Bladder microvascular endothelial cell (primary cell): ENCODE data around the gene SPRR2B. TPM values are rescaled to one million over a fixed set of nuclear protein-coding genes. Genes with fewer than 3 reads are reported as not detected.

Experiments used
- total RNA-seq: library from RNA; depleted of rRNA; stranded (reverse); fragments of >200 nt; gene quantifications from 2 replicates; pipeline ENCODE4 v1.2.3, GENCODE V29; 2014

The SPRR2B gene
- not detected in 2 replicates for total RNA-seq

DNA sequence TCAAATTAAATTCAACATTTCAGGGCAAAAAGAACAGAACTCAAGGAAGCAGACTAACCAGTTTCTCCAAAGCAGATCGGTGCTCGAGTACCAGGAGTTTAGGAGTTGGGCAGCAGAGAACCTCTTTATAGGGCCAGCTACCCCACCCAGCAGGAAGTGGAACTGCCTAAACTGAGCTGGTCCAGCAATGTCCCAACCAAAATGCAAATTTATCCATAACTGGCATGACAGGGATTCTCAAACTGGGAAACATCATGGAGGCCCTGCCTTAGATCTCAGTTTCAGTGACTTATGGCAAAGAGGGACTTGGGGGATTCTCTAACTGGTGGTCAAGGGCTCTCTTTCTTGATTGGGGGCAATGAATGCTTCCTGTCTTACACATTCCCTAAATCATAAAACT, at the start of gene SPRR2B:
TSS of gene SPRR2B (minus strand) at position 101 of the 400 bp plus-strand sequence. CDS start 772 bp downstream, outside the sequence.

DNA sequence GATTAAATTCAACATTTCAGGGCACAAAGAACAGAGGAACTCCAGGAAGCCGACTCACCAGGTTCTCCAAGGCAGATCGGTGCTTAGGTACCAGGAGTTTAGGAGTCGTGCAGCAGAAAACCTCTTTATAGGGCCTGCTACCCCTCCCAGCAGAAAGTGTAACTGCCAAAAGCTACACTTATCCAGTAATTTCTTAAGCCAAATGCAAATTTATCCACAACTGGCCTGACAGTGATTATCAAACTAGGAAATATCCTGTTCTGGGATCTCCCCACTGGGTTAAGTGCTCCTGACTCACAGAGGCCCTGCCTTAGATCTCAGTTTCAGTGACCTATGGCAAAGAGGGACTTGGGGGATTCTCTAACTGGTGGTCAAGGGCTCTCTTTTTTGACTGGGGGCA, 42.0 kb upstream of the SPRR2B start, which contains the start of gene SPRR2F:
TSS of gene SPRR2F (minus strand) at position 101 of the 400 bp plus-strand sequence. CDS start 783 bp downstream, outside the sequence.

DNA sequence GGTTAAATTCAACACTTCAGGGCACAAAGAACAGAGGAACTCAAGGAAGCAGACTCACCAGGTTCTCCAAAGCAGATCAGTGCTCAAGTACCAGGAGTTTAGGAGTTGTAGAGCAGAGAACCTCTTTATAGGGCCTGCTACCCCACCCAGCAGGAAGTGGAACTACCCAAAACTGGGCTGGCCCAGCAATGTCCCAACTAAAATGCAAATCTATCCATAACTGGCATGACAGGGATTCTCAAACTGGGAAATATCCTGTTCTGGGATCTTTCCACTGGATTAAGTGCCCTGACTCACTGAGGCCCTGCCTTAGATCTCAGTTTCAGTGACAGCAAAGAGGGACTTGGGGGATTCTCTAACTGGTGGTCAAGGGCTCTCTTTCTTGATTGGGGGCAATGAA, 23.0 kb upstream of the SPRR2B start, which contains the start of gene SPRR2E:
TSS of gene SPRR2E (minus strand) at position 101 of the 400 bp plus-strand sequence. CDS start 775 bp downstream, outside the sequence.

DNA sequence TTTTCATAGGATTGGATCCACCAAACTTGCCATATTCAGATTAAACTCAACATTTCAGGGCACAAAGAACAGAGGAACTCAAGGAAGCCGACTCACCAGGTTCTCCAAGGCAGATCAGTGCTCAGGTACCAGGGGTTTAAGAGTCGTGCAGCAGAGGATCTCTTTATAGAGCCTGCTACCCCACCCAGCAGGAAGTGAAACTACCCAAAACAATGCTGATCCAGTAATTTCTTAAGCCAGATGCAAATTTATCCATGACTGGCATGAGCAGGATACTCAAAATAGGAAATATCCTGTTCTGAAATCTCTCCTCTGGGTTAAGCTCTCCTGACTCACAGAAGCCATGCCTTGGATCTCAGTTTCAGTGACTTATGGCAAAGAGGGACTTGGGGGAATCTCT, 14.0 kb downstream of the SPRR2B start, which contains the start of gene SPRR2A:
TSS of gene SPRR2A (minus strand) at position 138 of the 400 bp plus-strand sequence. CDS start 777 bp downstream, outside the sequence.

DNA sequence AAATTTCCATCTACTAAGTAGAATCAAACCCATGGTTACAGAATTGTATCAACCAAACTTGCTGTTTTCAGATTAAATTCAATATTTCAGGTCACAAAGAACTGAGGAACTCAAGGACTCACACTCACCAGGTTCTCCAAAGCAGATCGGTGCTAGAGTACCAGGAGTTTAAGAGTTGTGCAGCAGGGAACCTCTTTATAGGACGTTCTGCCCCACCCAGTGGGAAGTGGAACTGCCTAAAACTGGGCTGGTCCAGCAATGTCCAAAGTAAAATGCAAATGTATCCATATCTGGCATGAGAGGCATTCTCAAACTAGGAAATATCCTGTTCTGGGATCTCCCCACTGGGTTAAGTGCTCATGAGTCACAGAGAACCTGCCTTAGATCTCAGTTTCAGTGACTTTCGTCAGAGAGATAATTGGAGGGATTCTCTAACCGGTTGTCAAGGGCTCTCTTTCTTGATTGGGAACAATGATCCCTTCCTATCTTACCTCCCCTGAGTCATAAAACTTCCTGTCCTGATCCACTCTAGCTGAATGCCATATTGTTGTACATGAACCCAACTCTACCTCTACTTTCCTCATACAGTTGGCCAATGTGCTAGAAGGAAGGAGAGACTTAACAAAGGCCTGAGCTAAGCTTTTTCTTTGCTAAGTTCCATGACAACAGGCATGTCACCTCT, 30.3 kb downstream of the SPRR2B start, which contains the start of gene SPRR2D:
TSS of gene SPRR2D (minus strand) at position 171 of the 682 bp plus-strand sequence. CDS start 774 bp downstream, outside the sequence.

DNA sequence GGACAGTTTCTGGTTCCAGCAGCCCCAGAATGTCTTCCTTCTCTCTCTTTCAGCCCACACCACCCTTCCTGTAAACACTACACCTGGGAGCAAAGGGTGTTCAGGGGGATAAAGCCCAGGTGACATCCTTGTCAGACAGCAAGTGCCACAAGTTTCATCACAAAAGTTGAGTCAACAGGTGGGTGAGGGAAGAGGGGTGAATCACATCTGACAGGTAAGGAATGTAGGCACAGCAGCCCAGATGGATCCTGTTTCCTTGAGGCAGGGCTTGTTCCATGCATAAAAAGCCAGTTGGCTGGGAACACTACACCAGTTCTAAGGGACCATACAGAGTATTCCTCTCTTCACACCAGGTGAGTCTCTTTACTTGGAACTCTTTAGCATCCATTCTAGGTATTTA, 40.5 kb downstream of the SPRR2B start, which contains the start of gene SPRR1B:
TSS of gene SPRR1B (plus strand) at position 309 of the 400 bp plus-strand sequence. CDS start 1,143 bp downstream, outside the sequence.

Other genes starting within 250 kb of the SPRR2B start
- not detected in 2 replicates for gene LCE1A, start 244.1 kb downstream of the SPRR2B start, total RNA-seq
- gene LCE6A, start 228.8 kb downstream of the SPRR2B start, total RNA-seq: not detected in 2 replicates
- not detected in 2 replicates for gene LCE7A, start 211.6 kb downstream of the SPRR2B start, total RNA-seq
- gene SMCP, start 193.3 kb downstream of the SPRR2B start, total RNA-seq: not detected in 2 replicates
- not detected in 2 replicates for gene IVL, start 163.1 kb downstream of the SPRR2B start, total RNA-seq
- gene SPRR5, start 124.4 kb downstream of the SPRR2B start, total RNA-seq: not detected in 2 replicates
- not detected in 2 replicates for gene SPRR4, start 101.0 kb downstream of the SPRR2B start, total RNA-seq
- not detected in 2 replicates for gene SPRR1A, start 87.5 kb downstream of the SPRR2B start, total RNA-seq
- gene SPRR3, start 69.9 kb downstream of the SPRR2B start, total RNA-seq: not detected in 2 replicates
- not detected in 2 replicates for gene SPRR1B, start 40.4 kb downstream of the SPRR2B start, total RNA-seq
- gene SPRR2D, start 30.5 kb downstream of the SPRR2B start, total RNA-seq: not detected in 2 replicates
- gene SPRR2A, start 14.1 kb downstream of the SPRR2B start, total RNA-seq: not detected in 2 replicates
- not detected in 2 replicates for gene SPRR2E, start 22.9 kb upstream of the SPRR2B start, total RNA-seq
- not detected in 2 replicates for gene SPRR2F, start 41.9 kb upstream of the SPRR2B start, total RNA-seq
- gene SPRR2G, start 79.3 kb upstream of the SPRR2B start, total RNA-seq: not detected in 2 replicates
- gene LELP1, start 131.8 kb upstream of the SPRR2B start, total RNA-seq: not detected in 2 replicates
- gene PRR9, start 146.0 kb upstream of the SPRR2B start, total RNA-seq: not detected in 2 replicates
- gene LORICRIN, start 188.1 kb upstream of the SPRR2B start, total RNA-seq: not detected in 2 replicates
- 0.16 TPM in 1 of 2 replicates, not detected in the other for gene PGLYRP3, start 241.3 kb upstream of the SPRR2B start, total RNA-seq